ENCODE results near the gene HECTD4. TPM values are rescaled to one million over a fixed set of nuclear protein-coding genes. Genes with fewer than 3 reads are reported as not detected.

HECTD4 gene
- polyA plus RNA-seq, 1 experiment: 7.3 TPM

GRCh38 chr12:112308161-112308560 lies 74.1 kb downstream of the HECTD4 start:
- CTCF ChIA-PET: no interaction called here
- TF ChIP-seq CTCF (IDR thresholded peaks at IDR 0.05; ENCODE audit: insufficient read depth, low read depth, low read length): no peak
- POLR2A ChIA-PET: no interaction called here
- Histone ChIP-seq H3K27me3 (ENCODE audit: control insufficient read depth, insufficient read depth, low read length) (no peaks in the 10 kb centered on the region), H3K4me3 (ENCODE audit: low read depth, low read length) (no peak overlapping the region), H3K36me3 (ENCODE audit: control insufficient read depth, insufficient read depth, low read length) (no peaks in the 10 kb centered on the region; the same call in none of the 2 replicates)
- DNase-seq (ENCODE audit: low read depth): no peak

GRCh38 chr12:112307317-112308011 lies 74.8 kb downstream of the HECTD4 start:
- no peak for TF ChIP-seq CTCF (IDR thresholded peaks at IDR 0.05; ENCODE audit: insufficient read depth, low read depth, low read length)
- ChIA-PET POLR2A (no interaction called here), CTCF (no interaction called here)
- Histone ChIP-seq H3K4me3 (ENCODE audit: low read depth, low read length) (no peak overlapping the region), H3K27me3 (ENCODE audit: control insufficient read depth, insufficient read depth, low read length) (no peaks in the 10 kb centered on the region), H3K36me3 (ENCODE audit: control insufficient read depth, insufficient read depth, low read length) (no peaks in the 10 kb centered on the region; the same call in none of the 2 replicates)
- no peak for DNase-seq (ENCODE audit: low read depth)

GRCh38 chr12:112305951-112306350 lies 76.3 kb downstream of the HECTD4 start:
- no peak for DNase-seq (ENCODE audit: low read depth)
- CTCF ChIA-PET: no interaction called here
- no peak overlapping the region for H3K4me3 ChIP-seq (ENCODE audit: low read depth, low read length)
- TF ChIP-seq CTCF (IDR thresholded peaks at IDR 0.05; ENCODE audit: insufficient read depth, low read depth, low read length): no peak
- H3K36me3 ChIP-seq (ENCODE audit: control insufficient read depth, insufficient read depth, low read length): no peaks in the 10 kb centered on the region; the same call in none of the 2 replicates
- no peaks in the 10 kb centered on the region for H3K27me3 ChIP-seq (ENCODE audit: control insufficient read depth, insufficient read depth, low read length)
- POLR2A ChIA-PET: no interaction called here

GRCh38 chr12:112304436-112304835 lies 77.8 kb downstream of the HECTD4 start:
- H3K4me3 ChIP-seq (ENCODE audit: low read depth, low read length): no peak overlapping the region
- no peaks in the 10 kb centered on the region for H3K27me3 ChIP-seq (ENCODE audit: control insufficient read depth, insufficient read depth, low read length)
- no peaks in the 10 kb centered on the region; the same call in none of the 2 replicates for H3K36me3 ChIP-seq (ENCODE audit: control insufficient read depth, insufficient read depth, low read length)
- no peak for DNase-seq (ENCODE audit: low read depth)
- POLR2A ChIA-PET: interaction anchor here (0.6 kb wide), 1 partner anchor 941 kb away, joined by 5 read pairs; no protein-coding TSS in a partner anchor
- no peak for TF ChIP-seq CTCF (IDR thresholded peaks at IDR 0.05; ENCODE audit: insufficient read depth, low read depth, low read length)
- CTCF ChIA-PET: interaction anchor here (1.4 kb wide), 1 partner anchor 12 kb away, joined by 3 read pairs; no protein-coding TSS in a partner anchor

- ChIA-PET CTCF (no interaction called here), POLR2A (no interaction called here)
- DNase-seq (ENCODE audit: low read depth): no peak
- Histone ChIP-seq H3K36me3 (ENCODE audit: control insufficient read depth, insufficient read depth, low read length) (no peaks in the 10 kb centered on the region; the same call in none of the 2 replicates), H3K27me3 (ENCODE audit: control insufficient read depth, insufficient read depth, low read length) (no peaks in the 10 kb centered on the region), H3K4me3 (ENCODE audit: low read depth, low read length) (no peak overlapping the region)
- no peak for TF ChIP-seq CTCF (IDR thresholded peaks at IDR 0.05; ENCODE audit: insufficient read depth, low read depth, low read length)
These were observed 78.4 kb downstream of the HECTD4 start for GRCh38 chr12:112303799-112304198.
